OCI-LY7 (cell line): Measurements from ENCODE around the gene RRP1B. TPM values are rescaled to one million over a fixed set of nuclear protein-coding genes. Genes with fewer than 3 reads are reported as not detected.
A peak's percentile ranks its signal among the peaks of the same experiment; 100 is the strongest.

ENCODE experiments used
- BruUV-seq: library from RNA; stranded (reverse); fragments of 400-500 nt; replicated peaks from 2 replicates; lab custom pipeline; 2021; lab: Mats Ljungman, UMichigan
- CTCF ChIA-PET: fragments of 300-600 bp; sonication (Branson Sonifier 250); formaldehyde crosslinking; loops from one replicate; lab custom pipeline; 2022; ENCODE audit warnings: antibody characterized with exemption; ENCODE audit not compliant: unreplicated experiment; lab: Charles Lee
- POLR2A ChIA-PET: fragments of 300-600 bp; sonication (Branson Sonifier 250); formaldehyde crosslinking; loops from one replicate; lab custom pipeline; 2022; ENCODE audit warnings: antibody characterized with exemption; lab: Charles Lee
- DNase-seq: peaks from one replicate; pipeline ENCODE4 v3.0.0-alpha.2; 2015; ENCODE audit warnings: low spot score
- H2AFZ ChIP-seq: fragments of 200-600 bp; sonication (generic), shearing (Covaris generic); 2 replicates; pipeline ENCODE4 v1.6.1; 2014; ENCODE audit warnings: mild to moderate bottlenecking, antibody characterized with exemption, low read length, moderate library complexity
- H3K27ac ChIP-seq: fragments of 200-600 bp; sonication (generic); 2 replicates; pipeline ENCODE4 v1.5.1; 2014; ENCODE audit warnings: mixed run types, low read depth, mild to moderate bottlenecking, moderate library complexity, low read length, inconsistent platforms; ENCODE audit not compliant: poor library complexity, severe bottlenecking
- H3K36me3 ChIP-seq: fragments of 200-600 bp; sonication (generic); 2 replicates; pipeline ENCODE4 v1.6.1; 2014; ENCODE audit warnings: mild to moderate bottlenecking, antibody characterized with exemption, low read length, moderate library complexity, mixed read lengths; ENCODE audit not compliant: insufficient read depth
- H3K4me1 ChIP-seq: fragments of 200-600 bp; sonication (generic); 2 replicates; pipeline ENCODE4 v1.5.1; 2014; ENCODE audit warnings: mild to moderate bottlenecking, low read length; ENCODE audit not compliant: insufficient read depth, poor library complexity, severe bottlenecking
- H3K4me2 ChIP-seq: fragments of 200-600 bp; sonication (generic); 2 replicates; pipeline ENCODE4 v1.6.1; 2014; ENCODE audit warnings: mild to moderate bottlenecking, low read length
- H3K4me3 ChIP-seq: fragments of 200-600 bp; sonication (generic); 2 replicates; pipeline ENCODE4 v1.5.1; 2014; ENCODE audit warnings: mild to moderate bottlenecking, low read depth, low read length; ENCODE audit not compliant: poor library complexity, severe bottlenecking
- H3K79me2 ChIP-seq: fragments of 200-600 bp; sonication (generic); 2 replicates; pipeline ENCODE4 v1.6.1; 2016; ENCODE audit warnings: low read depth, mild to moderate bottlenecking, low read length, moderate library complexity, mixed read lengths; ENCODE audit not compliant: insufficient read depth
- H3K9me2 ChIP-seq: fragments of 200-600 bp; sonication (generic); 2 replicates; pipeline ENCODE4 v1.6.1; 2016; ENCODE audit warnings: mild to moderate bottlenecking, low read length, mixed read lengths; ENCODE audit not compliant: insufficient read depth
- H3K9me3 ChIP-seq: fragments of 200-600 bp; sonication (generic); 2 replicates; pipeline ENCODE4 v1.6.1; 2014; ENCODE audit warnings: mild to moderate bottlenecking, mixed run types, low read length, mixed read lengths
- H4K20me1 ChIP-seq: fragments of 200-600 bp; sonication (generic); 2 replicates; pipeline ENCODE4 v1.6.1; 2014; ENCODE audit warnings: mild to moderate bottlenecking, antibody characterized with exemption, low read length, moderate library complexity, mixed read lengths; ENCODE audit not compliant: insufficient read depth
- CTCF ChIP-seq: fragments of 200-600 bp; sonication (generic); conservative IDR thresholded peaks from 2 replicates; pipeline ENCODE4 v1.5.1; 2014; ENCODE audit warnings: mild to moderate bottlenecking, antibody characterized with exemption, low read length, moderate library complexity, mixed read lengths
- EZH2phosphoT487 ChIP-seq: fragments of 200-600 bp; sonication (generic); IDR thresholded peaks from 2 replicates; pipeline ENCODE4 v1.6.1; 2018; ENCODE audit warnings: low read depth, borderline replicate concordance, mild to moderate bottlenecking, mixed run types, antibody characterized with exemption, low read length, moderate library complexity, mixed read lengths
- intact Hi-C: fragments of 100-400 bp; cut with micrococcal nuclease; formaldehyde crosslinking; loops from one replicate; pipeline ENCODE4 v1.10.0; 2022; ENCODE audit not compliant: unreplicated experiment
- total RNA-seq, 2 experiments: library from RNA; depleted of rRNA in 1 of 2; stranded (reverse); fragments of >200 nt in 1 of 2; shearing (Covaris generic) in 1 of 2; gene quantifications; 2 replicates each; pipeline ENCODE4 v1.2.3, GENCODE V29; 2014 to 2022

RRP1B gene
- total RNA-seq, 2 experiments from 2014 or later = 58.6 to 74.5 TPM

- intact Hi-C loops = loop anchor here (5.0 to 10.0 kb wide), 3 partner anchors 57 to 395 kb away; partner anchors contain the start of gene CSTB
- H3K9me3 ChIP-seq = no peaks in the 10 kb centered on the region
- TF ChIP-seq CTCF (no peak), EZH2phosphoT487 (no peak)
- H3K9me2 ChIP-seq = no peaks in the 10 kb centered on the region
- peak; percentile 52 for DNase-seq
- H3K4me1 ChIP-seq = peaks cover 68% of the 10 kb centered on the region
- H3K79me2 ChIP-seq = no peaks in the 10 kb centered on the region; the same call in 1 of the 2 replicates
- BruUV-seq = no TSS peak
- H3K36me3 ChIP-seq = no peaks in the 10 kb centered on the region; the same call in 1 of the 2 replicates
- H3K27ac ChIP-seq = peak overlapping the region; percentile 55
- ChIA-PET POLR2A (interaction anchor here (1.0 kb wide), 1 partner anchor 19 kb away, joined by 3 read pairs; no protein-coding TSS in a partner anchor), CTCF (no interaction called here)
- peak overlapping the region; percentile 69 for H3K4me2 ChIP-seq
- peak overlapping the region; percentile 42; the same call in 1 of the 2 replicates for H2AFZ ChIP-seq
- H4K20me1 ChIP-seq = peaks cover 11% of the 10 kb centered on the region; the same call in 1 of the 2 replicates
- peak overlapping the region; percentile 96 for H3K4me3 ChIP-seq
Observed at GRCh38 chr21:43719748-43720538, 60.6 kb downstream of the RRP1B start.

GRCh38 chr21:43720539-43721166 lies 61.3 kb downstream of the RRP1B start:
- H3K27ac ChIP-seq = no peak overlapping the region
- H3K4me2 ChIP-seq = peak overlapping the region; percentile 69
- H3K9me2 ChIP-seq = no peaks in the 10 kb centered on the region
- no TSS peak for BruUV-seq
- no peak overlapping the region for H2AFZ ChIP-seq
- H3K36me3 ChIP-seq = no peaks in the 10 kb centered on the region; the same call in 1 of the 2 replicates
- peaks cover 11% of the 10 kb centered on the region; the same call in 1 of the 2 replicates for H4K20me1 ChIP-seq
- H3K9me3 ChIP-seq = no peaks in the 10 kb centered on the region
- H3K79me2 ChIP-seq = peaks cover 1% of the 10 kb centered on the region; the same call in 1 of the 2 replicates
- TF ChIP-seq CTCF = no peak
- no peak for TF ChIP-seq EZH2phosphoT487
- no peak for DNase-seq
- intact Hi-C loops = no loop called here
- ChIA-PET CTCF (no interaction called here), POLR2A (no interaction called here)
- H3K4me1 ChIP-seq = peaks cover 74% of the 10 kb centered on the region
- H3K4me3 ChIP-seq = peak overlapping the region; percentile 96
